ENCODE measurements around the gene FFAR1.

The FFAR1 gene

DNA sequence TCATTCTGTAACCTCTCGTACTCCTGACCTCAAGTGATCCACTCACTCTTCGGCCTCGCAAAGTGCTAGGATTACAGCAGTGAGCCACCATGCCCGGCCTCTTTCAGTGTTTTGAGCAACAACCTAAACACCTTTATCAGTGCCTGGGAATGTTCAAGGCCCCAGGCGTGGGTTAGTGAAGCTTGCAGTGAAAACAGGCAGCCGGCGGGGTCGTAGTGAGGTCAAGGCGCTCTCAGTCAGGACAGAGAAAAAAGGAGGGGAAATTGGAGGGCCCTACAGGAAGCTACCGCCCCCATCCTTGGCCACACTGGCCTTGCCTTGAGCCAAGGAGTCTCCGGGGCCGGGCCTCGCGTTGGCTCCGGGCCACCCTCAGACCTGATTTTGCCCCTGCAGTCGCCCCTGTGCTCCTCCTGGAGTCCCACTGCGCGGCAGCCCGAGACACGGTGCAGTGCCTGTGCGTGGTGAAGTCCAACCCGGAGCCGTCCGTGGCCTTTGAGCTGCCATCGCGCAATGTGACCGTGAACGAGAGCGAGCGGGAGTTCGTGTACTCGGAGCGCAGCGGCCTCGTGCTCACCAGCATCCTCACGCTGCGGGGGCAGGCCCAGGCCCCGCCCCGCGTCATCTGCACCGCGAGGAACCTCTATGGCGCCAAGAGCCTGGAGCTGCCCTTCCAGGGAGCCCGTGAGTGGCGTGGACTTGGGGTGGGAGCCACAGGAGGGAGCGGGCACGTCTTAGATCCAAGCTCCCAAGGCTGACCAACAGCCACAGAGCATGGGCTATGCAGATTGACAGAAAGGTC lies 38.0 kb upstream of the FFAR1 start:
- in situ Hi-C loops (cut with MboI; ENCODE audit: low sequenced_read_pairs), result no loop called here
- Histone ChIP-seq H3K9me3 (no peaks in the 10 kb centered on the region), H3K4me1 (no peaks in the 10 kb centered on the region), H3K4me3 (no peak overlapping the region), H3K27me3 (ENCODE audit: low read depth) (no peaks in the 10 kb centered on the region), H3K36me3 (replicated peaks) (no peaks in the 10 kb centered on the region)
- DNase-seq (ENCODE audit: low spot score in 2 of 2), result no peak

DNA sequence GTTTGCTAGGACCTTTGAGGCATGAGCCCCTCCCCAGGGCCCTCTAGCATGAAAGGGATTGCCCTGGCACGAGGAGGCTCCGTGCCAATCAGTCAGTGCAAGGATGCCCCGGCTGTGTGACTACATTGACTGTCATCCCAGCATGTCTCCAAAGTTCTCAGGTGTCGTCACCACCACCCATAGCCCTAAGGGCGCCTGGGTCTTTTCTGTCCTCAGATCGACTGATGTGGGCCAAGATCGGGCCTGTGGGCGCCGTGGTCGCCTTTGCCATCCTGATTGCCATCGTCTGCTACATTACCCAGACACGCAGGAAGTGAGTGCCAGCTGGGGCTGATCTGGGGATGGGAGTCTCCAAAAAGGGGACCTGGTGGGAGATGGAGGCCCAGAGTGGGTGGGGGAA lies 37.4 kb upstream of the FFAR1 start:
- Histone ChIP-seq H3K36me3 (replicated peaks) (no peaks in the 10 kb centered on the region), H3K27me3 (ENCODE audit: low read depth) (no peaks in the 10 kb centered on the region), H3K9me3 (no peaks in the 10 kb centered on the region), H3K4me1 (no peaks in the 10 kb centered on the region), H3K4me3 (no peak overlapping the region)
- in situ Hi-C loops (cut with MboI; ENCODE audit: low sequenced_read_pairs), result no loop called here
- no peak for DNase-seq (ENCODE audit: low spot score in 2 of 2)

DNA sequence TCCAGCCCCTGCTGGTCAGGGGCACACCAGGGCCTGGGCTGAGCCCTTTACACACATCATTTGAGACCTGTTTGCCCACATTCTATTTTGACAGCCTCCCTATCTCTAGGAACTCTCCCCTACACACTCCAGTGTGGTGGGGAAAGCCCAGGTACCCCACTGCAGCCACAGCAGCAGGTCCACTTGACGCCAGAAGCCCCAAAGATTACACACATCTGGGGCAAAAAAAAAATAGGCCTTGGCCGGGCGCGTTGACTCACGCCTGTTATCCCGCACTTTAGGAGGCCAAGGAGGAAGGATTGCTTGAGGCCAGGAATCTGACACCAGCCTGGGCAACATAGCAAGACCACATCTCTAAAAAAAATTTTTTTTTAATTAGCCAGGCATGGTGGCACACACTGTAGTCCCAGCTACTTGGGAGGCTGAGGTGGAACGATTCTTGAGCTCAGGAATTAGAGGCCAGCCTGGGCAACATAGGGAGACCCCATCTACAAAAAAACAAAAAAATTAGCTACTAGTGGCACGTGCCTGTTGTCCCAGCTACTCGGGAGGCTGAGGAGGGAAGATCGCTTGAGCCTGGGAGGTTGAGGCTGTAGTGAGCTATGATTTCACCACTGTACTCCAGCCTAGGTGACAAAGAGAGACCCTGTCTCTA lies 36.8 kb upstream of the FFAR1 start:
- no peak for DNase-seq (ENCODE audit: low spot score in 2 of 2)
- H3K27me3 ChIP-seq (ENCODE audit: low read depth), result no peaks in the 10 kb centered on the region
- H3K4me3 ChIP-seq, result no peak overlapping the region
- no peaks in the 10 kb centered on the region for H3K9me3 ChIP-seq
- H3K36me3 ChIP-seq (replicated peaks), result no peaks in the 10 kb centered on the region
- H3K4me1 ChIP-seq, result no peaks in the 10 kb centered on the region
- in situ Hi-C loops (cut with MboI; ENCODE audit: low sequenced_read_pairs), result no loop called here

DNA sequence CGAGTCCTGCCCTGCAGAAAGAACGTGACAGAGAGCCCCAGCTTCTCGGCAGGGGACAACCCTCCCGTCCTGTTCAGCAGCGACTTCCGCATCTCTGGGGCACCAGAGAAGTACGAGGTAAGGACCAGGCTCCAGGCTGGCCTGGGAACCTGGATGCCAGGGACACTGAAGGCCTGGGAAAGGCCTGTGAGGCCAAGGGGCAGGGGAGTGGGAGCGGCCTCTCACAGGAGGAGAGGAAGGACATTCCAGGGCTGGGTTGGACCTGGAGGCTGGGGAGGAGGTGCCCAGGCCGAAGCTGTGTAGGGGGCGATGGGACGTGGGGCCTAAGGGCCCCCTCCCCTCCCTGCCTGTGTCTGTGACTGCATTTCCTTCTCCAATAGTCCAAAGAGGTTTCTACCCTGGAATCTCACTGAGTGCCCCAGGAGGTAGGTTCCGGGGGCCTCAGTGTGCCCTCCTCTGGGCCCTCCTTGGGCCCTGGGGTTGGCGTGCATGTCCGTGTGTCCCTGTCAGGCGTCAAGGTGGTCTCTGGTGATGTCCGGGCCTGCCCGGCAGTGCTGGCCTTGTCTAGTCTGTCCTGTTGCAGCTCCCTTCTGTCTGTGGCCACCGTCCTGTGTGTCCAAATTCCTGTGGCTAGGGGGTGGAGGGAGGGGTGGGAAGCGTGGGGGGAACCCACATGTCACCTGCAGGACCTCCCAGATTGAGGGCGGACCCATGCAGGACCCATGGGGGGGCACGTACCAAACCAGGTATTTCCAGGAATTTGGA lies 35.6 kb upstream of the FFAR1 start:
- DNase-seq (ENCODE audit: low spot score in 2 of 2), result no peak
- in situ Hi-C loops (cut with MboI; ENCODE audit: low sequenced_read_pairs), result no loop called here
- no peaks in the 10 kb centered on the region for H3K4me1 ChIP-seq
- no peak overlapping the region for H3K4me3 ChIP-seq
- no peaks in the 10 kb centered on the region for H3K36me3 ChIP-seq (replicated peaks)
- H3K27me3 ChIP-seq (ENCODE audit: low read depth), result no peaks in the 10 kb centered on the region
- H3K9me3 ChIP-seq, result no peaks in the 10 kb centered on the region

DNA sequence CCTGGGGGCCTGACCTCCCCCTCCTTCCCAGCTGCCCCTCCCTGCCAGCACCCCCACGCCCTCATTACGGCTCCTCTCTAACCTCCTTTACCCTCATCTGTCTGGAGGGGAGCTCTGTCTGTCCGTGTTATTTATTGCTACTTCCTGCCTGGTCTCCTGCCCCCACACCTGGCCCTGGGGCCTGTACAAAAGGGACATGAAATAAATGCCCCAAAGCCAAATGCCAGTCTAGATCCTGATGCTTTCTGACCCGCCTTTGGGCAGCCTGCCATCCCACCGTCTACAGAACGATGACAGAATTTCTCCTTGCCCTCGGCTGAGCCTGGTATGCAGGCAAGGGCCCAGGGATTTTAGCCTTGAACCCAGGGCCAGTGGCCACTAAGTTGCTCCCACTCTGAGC lies 34.1 kb upstream of the FFAR1 start:
- H3K4me3 ChIP-seq, result no peak overlapping the region
- DNase-seq (ENCODE audit: low spot score in 2 of 2), result no peak
- H3K4me1 ChIP-seq, result no peaks in the 10 kb centered on the region
- in situ Hi-C loops (cut with MboI; ENCODE audit: low sequenced_read_pairs), result no loop called here
- H3K9me3 ChIP-seq, result no peaks in the 10 kb centered on the region
- no peaks in the 10 kb centered on the region for H3K27me3 ChIP-seq (ENCODE audit: low read depth)
- H3K36me3 ChIP-seq (replicated peaks), result no peaks in the 10 kb centered on the region

DNA sequence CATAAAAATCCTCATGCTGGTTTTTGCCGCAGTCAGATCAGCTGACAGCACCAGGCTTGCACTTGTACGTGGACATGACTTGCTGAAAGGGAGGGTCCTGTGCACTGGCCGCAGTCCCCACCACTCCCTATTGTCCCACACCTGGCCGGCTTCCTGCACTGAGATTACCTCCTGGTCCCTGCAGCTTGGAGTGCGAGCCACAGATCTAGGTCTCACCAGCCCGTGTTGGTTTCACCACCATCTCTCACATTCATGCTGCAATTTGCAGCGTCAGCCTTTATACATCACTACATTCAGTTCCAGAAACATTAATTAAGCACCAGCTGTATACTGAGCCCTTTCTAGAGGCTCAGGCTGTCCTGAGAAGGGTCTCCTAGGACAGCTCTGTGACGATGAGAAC lies 33.7 kb upstream of the FFAR1 start:
- no peak for DNase-seq (ENCODE audit: low spot score in 2 of 2)
- no peak overlapping the region for H3K4me3 ChIP-seq
- H3K4me1 ChIP-seq, result no peaks in the 10 kb centered on the region
- in situ Hi-C loops (cut with MboI; ENCODE audit: low sequenced_read_pairs), result no loop called here
- H3K9me3 ChIP-seq, result no peaks in the 10 kb centered on the region
- no peaks in the 10 kb centered on the region for H3K27me3 ChIP-seq (ENCODE audit: low read depth)
- no peaks in the 10 kb centered on the region for H3K36me3 ChIP-seq (replicated peaks)

DNA sequence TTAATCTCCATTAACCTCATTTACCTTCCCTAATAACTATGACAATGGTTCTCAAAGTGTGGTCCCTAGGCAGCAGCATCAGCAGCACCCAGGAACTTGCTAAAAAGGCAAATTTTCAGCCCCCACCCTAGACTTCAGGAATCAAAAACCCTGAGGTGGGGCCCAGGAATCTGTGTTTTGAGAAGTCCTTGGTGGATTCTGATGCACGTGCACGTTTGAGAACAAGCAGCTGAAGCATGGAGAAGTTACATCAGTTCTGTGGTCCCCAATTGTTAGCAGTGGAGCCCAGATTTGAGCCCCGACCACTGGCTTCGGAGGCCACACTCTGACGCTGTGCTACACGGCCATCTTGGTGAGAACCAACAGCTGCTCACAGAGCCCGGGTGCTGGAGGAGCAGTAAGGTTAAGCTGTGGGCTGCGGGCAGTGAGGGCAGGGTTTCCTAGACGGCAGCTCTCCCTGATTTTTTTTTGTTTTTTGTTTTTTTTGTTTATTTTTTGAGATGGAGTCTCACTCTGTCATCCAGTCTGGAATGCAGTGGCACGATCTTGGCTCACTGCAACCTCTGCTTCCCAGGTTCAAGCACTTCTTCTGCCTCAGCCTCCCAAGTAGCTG lies 32.7 kb upstream of the FFAR1 start:
- in situ Hi-C loops (cut with MboI; ENCODE audit: low sequenced_read_pairs), result no loop called here
- H3K4me3 ChIP-seq, result no peak overlapping the region
- no peaks in the 10 kb centered on the region for H3K36me3 ChIP-seq (replicated peaks)
- no peak for DNase-seq (ENCODE audit: low spot score in 2 of 2)
- no peaks in the 10 kb centered on the region for H3K9me3 ChIP-seq
- H3K4me1 ChIP-seq, result no peaks in the 10 kb centered on the region
- no peaks in the 10 kb centered on the region for H3K27me3 ChIP-seq (ENCODE audit: low read depth)

DNA sequence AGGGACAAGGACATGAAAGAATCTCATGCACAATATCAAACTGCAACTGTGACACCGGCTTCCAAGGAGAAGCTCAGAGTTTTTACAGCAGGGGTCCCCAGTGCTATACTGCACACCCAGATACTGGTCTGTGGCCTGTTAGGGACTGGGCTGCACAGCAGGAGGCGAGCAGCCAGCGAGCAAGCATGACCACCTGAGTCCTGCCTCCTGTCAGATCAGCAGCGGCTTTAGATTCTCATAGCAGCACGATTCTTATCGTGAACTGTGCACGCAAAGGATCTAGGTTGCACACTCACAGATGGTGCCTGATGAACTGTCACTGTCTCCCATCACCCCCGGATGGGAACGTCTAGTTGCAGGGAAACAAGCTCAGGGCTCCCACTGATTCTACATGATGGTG lies 31.8 kb upstream of the FFAR1 start:
- no peaks in the 10 kb centered on the region for H3K4me1 ChIP-seq
- DNase-seq (ENCODE audit: low spot score in 2 of 2), result no peak
- H3K4me3 ChIP-seq, result no peak overlapping the region
- H3K9me3 ChIP-seq, result no peaks in the 10 kb centered on the region
- no peaks in the 10 kb centered on the region for H3K36me3 ChIP-seq (replicated peaks)
- H3K27me3 ChIP-seq (ENCODE audit: low read depth), result no peaks in the 10 kb centered on the region
- in situ Hi-C loops (cut with MboI; ENCODE audit: low sequenced_read_pairs), result no loop called here

DNA sequence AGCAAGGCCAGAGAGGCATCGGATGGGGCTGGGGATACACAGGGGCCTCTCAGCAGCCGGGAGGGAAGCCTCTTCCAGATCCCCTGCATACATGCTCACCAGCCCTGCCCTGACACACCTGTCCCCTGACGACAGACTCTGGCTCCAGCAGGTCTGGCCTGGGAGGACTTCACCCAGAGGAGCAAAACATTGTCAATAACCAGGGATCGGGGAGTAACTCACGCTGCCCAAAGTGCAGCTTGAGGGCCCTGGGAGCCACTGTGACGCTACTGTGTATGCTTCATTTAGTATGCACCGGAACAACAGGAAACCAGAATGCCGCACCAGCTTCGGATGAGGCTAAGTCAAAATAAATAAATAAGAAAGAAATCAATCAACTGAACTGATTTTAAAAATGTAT lies 31.1 kb upstream of the FFAR1 start:
- Histone ChIP-seq H3K9me3 (no peaks in the 10 kb centered on the region), H3K27me3 (ENCODE audit: low read depth) (no peaks in the 10 kb centered on the region), H3K4me1 (no peaks in the 10 kb centered on the region), H3K36me3 (replicated peaks) (no peaks in the 10 kb centered on the region), H3K4me3 (no peak overlapping the region)
- DNase-seq (ENCODE audit: low spot score in 2 of 2), result no peak
- in situ Hi-C loops (cut with MboI; ENCODE audit: low sequenced_read_pairs), result no loop called here

DNA sequence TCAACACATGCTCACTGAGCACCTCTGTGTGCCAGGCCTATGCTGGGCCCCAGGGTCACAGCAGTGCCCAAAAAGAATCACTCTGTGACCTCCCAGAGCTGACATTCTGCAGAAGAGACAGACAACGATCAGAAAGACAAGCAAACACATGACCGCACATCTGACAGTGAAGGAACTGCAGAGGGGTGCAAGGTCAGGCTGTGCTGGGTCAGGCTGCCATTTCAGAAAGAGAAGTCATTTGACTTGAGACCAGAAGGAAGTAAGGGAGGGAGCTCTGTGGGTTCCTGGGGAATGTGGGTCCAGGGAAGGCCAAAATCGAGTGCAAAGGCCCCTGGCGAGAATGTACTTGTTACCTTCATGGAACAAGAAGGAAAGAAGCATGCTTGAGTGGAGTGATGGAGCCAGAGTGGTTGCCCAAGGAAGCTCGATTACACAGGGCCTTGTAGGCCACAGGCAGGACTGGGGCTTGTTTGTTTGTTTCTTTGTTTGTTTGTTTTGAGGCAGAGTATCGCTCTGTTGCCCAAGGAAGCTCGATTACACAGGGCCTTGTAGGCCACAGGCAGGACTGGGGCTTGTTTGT lies 30.1 kb upstream of the FFAR1 start:
- no peaks in the 10 kb centered on the region for H3K4me1 ChIP-seq

DNA sequence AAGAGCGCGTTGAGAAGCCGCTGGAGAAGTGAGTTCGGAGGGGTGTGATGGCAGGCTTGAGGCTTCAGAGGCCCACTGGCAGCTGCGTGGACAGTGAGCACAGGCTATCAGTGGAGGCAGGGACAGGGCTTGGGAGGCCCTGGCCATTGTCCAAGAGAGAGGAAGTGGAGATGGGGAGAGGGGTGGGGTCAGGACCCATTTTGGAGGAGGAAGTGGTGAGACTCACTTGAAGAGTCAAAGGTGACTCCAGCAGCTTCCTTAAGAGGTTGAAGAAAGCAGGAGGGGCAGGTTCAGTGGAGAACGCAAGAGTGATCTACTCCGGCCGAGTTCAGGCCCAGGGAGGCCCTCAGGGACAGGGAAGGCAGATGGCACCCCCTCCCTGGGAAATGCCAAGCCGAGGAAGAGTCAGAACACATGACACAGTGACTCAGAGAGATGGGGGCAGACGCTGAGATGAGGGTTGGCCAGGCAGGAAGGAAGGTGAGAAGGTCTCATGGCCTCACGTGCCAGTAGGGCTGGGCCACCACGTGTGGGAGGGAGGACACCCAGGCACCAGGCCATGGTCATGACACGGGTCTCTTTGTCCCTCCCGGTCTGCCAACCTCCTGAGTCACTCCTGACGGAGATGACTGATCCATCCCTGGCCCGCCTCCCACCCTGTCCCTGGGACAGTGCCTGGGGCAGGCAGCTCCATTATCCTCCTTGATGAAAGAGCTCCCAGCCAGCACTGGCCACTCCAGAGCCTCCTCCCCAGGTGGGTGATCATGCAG lies 28.8 kb upstream of the FFAR1 start:
- Histone ChIP-seq H3K9me3 (no peaks in the 10 kb centered on the region; the same call in 1 of the 2 replicates), H3K4me3 (no peak overlapping the region), H3K4me1 (no peaks in the 10 kb centered on the region), H3K27me3 (ENCODE audit: low read depth) (no peaks in the 10 kb centered on the region), H3K36me3 (replicated peaks) (no peaks in the 10 kb centered on the region)
- in situ Hi-C loops (cut with MboI; ENCODE audit: low sequenced_read_pairs), result no loop called here
- DNase-seq (ENCODE audit: low spot score in 2 of 2), result no peak

More for the DNA sequence above, 30.1 kb upstream of the FFAR1 start:
- Histone ChIP-seq H3K4me3 (no peak overlapping the region), H3K27me3 (ENCODE audit: low read depth) (no peaks in the 10 kb centered on the region), H3K9me3 (no peaks in the 10 kb centered on the region; the same call in 1 of the 2 replicates), H3K36me3 (replicated peaks) (no peaks in the 10 kb centered on the region)
- no peak for DNase-seq (ENCODE audit: low spot score in 2 of 2)
- in situ Hi-C loops (cut with MboI; ENCODE audit: low sequenced_read_pairs), result no loop called here

DNA sequence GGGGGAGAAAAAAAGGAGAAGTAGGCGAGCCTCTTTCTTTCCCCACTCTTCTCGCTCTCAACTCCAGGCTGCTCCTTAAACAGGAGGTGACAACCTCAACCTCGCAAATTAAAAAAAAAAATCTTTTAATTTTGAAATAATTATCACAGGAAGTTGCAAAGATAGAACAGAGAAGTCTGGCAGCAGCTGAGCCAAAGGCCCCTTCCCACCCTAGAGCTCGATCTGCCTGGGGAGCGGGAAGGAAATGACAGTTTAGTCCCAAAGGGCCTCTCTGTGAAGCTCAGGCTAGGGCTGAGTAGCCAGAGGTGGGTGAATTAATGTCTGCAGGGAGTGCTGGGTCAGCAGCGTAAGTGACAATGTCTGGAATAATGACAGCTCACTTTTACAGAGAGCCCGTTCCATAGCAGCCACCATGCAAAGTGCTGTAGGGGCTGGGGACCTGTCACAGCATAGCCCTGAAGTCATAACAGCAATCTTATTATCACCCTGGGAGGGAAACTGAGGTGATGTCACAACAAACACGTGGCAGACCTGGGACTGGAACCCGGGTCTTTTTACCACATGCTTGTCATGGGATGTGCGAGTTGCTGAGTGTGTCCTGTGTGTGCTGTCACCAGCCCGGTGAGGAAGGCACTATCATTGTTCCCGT lies 27.5 kb upstream of the FFAR1 start:
- Histone ChIP-seq H3K36me3 (replicated peaks) (no peaks in the 10 kb centered on the region), H3K4me3 (no peak overlapping the region), H3K9me3 (no peaks in the 10 kb centered on the region; the same call in 1 of the 2 replicates), H3K4me1 (no peaks in the 10 kb centered on the region), H3K27me3 (ENCODE audit: low read depth) (no peaks in the 10 kb centered on the region)
- no peak for DNase-seq (ENCODE audit: low spot score in 2 of 2)
- in situ Hi-C loops (cut with MboI; ENCODE audit: low sequenced_read_pairs), result no loop called here
